ENCODE results near the gene CHST9.

DNA sequence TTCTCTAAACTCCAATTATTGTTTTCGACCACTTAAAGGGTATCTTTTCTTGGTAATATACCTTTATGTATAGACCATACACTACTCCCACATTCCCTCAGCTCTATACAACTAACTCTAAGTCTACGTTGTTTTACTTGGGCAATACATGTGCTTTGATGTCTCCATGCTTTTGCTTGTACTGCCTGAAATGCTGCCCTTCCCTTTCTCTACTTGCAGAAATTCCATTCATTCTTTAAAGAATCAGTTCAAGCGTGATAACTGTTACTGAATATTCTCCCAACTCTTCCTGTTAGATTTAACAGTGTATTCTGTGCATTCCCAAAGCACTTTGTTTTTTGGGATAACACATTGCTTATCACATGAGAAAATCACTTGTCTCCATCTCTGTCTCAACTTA lies 162.6 kb downstream of the CHST9 start:
- TF ChIP-seq, protein P1, sequence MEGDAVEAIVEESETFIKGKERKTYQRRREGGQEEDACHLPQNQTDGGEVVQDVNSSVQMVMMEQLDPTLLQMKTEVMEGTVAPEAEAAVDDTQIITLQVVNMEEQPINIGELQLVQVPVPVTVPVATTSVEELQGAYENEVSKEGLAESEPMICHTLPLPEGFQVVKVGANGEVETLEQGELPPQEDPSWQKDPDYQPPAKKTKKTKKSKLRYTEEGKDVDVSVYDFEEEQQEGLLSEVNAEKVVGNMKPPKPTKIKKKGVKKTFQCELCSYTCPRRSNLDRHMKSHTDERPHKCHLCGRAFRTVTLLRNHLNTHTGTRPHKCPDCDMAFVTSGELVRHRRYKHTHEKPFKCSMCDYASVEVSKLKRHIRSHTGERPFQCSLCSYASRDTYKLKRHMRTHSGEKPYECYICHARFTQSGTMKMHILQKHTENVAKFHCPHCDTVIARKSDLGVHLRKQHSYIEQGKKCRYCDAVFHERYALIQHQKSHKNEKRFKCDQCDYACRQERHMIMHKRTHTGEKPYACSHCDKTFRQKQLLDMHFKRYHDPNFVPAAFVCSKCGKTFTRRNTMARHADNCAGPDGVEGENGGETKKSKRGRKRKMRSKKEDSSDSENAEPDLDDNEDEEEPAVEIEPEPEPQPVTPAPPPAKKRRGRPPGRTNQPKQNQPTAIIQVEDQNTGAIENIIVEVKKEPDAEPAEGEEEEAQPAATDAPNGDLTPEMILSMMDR (conservative IDR thresholded peaks at IDR 0.05; ENCODE audit: low read depth in 2 of 2), result no peak
- TF ChIP-seq POLR2AphosphoS5 (IDR thresholded peaks at IDR 0.05; ENCODE audit: low read depth), result no peak
- no peak for TF ChIP-seq EZH2 (IDR thresholded peaks at IDR 0.05; ENCODE audit: low read depth, unreplicated experiment)
